ENCODE results near the gene DHPS. TPM values are rescaled to one million over a fixed set of nuclear protein-coding genes. Genes with fewer than 3 reads are reported as not detected.
"Not testable (repeated sequence)": the region's sequence is repeated elsewhere in the genome, so short reads cannot be mapped to it uniquely, and the experiment has no call there.

The DHPS gene
- total RNA-seq, 1 donor from 2014 or later: 34.1 TPM

DNA sequence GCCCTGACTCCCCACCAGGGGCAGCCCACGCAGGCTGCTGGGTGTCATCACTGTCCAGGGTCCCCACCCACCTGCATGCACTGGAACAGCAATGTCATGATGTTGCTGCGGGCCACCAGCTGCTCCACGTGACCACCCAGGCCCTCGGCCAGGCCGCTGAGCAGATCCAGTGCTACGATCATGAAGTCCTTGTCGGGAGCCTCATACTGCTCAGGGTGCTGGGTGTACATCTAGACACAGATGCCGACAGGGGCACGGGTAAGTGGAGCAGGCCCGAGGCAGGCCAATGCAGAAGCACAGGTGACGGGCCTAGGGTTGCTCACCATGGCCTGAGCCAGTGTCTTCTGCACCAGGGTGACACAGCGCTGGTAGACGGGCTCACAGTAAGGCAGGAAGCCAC, 23.5 kb upstream of the DHPS start:
- ATAC-seq: no peak

DNA sequence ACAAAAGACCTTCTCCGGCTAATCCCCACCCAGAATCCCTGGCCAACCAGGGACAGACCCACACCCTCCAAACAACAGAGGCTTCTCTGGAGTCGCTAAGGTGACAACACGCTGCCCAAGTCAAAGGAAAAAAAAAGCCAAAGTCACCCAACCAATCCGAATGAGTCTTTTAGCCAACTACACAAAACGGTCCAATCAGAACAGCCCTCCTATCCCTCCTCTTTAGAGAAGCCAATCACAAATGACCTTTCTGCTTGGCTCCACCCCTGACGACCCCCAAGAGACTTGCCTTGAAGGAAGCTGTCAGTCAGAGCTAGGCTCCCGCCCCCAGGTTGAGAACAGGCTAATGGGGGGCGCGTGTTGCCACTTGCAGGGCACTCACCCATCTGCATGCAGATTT, 21.4 kb upstream of the DHPS start:
- ATAC-seq: no peak

DNA sequence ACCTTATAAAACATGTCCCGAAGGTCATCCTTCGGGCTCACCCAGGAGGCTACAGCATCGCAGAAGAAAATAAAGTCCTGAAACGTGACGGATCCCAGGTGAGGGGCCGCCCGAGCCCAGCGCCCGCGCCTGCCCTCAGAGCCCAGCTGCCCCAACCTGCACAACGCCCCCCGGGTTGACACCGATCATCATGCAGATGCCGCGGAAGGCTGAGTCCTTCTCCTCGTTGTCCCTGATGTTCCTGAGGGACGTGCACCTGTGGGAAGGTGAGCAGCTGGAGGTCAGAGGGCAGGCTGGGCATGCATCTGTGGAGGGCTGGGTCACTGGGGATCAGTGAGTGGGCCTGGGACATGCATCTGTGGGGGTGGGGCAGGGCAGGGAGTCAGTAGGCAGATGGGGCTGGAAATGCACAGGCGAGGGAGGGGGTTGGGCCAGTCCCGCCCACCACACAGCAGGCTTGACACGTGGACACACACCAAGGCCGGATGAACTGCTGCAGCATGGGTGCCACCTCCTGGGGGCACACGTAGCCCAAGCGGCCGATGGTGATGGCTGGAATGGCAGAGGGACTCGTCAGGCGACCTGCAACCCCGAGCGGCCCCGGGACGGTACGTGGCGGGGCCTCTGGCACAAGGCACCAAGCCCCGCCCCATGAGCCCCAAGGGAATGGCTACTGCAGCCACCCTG, 20.1 kb upstream of the DHPS start:
- no peak for ATAC-seq

DNA sequence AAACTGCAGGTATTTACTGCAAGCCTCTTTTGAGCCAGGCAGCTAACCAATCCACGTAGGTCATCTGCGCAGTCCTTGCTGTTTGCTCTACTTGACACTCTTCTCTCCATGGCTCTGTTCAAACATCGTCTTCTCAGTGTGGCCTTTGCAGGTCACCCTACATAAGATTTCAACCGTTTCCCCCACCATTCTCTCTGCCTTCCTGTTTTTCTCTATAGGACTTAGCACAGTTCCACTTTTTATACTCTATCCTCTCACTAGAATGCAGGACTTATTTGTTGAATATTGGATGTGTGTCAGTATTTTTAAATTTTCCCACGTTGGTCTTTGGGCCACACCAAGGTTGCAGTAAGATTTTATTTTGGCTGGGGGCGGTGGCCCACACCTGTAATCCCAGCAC, 16.5 kb upstream of the DHPS start:
- ATAC-seq: no peak

DNA sequence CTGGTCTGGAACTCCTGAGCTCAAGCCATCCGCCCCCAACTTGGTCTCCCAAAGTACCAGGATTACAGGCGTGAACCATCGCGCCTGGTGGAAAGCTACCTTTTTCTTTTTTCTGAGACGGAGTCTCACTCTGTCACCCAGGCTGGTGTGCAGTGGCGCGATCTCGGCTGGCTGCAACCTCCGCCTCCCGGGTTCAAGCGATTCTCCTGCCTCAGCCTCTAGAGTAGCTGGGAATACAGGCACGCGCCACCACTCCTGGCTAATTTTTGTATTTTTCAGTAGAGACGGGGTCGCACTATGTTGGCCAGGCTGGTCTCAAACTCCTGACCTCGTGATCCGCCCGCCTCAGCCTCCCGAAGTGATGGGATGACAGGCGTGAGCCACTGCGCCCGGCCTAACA, 15.7 kb upstream of the DHPS start:
- not testable (repeated sequence) for ATAC-seq

DNA sequence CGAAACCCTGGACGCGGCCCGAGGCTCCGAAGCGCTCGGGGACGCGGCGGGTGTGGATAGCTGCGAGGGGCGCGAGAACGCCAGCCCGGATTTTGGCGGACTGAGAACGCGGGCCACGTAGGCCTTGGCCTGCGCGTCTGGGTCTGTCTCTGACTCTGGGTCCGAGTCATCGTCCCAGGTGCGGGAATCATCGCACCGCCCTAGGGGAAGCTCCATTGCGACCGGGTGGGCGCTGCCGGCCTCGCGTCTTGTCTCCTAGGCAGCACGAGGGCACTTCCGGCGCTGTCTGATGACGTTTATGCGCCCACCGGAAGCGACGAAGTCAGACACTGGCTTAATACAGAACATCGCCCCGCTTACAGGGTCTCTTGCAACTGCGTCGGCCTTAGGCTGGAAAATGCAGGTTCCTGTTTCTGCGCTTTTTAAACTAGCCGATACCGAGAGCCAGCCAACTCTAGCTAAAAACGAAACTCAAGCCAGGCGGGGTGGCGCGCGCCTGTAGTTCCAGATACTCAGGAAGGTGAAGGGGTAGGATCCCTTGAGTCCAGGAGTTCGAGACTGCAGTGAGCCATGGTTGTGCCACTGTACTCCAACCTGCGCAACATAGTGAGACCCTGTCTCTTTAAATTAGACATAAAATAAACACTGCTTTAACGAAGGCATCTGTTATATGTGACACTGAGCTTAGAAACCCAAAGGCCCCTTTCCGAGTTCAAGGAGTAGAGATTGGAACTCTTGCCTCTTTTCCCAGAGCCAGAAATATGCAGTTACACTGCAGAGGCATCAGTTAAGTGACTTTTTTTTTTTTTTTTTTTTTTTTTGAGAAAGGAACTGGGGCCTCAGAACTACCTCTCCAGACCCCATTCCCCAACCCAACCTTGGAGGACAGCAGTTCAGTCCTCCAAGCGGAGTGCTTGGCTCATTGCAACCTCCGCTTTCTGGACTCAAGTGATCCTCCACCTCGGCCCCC, 15.0 kb upstream of the DHPS start, which contains the start of gene FBXW9:
TSS of gene FBXW9 (minus strand) at position 266 of the 970 bp plus-strand sequence. CDS start at position 216, 50 bp downstream.
- peak; percentile 83 for ATAC-seq

DNA sequence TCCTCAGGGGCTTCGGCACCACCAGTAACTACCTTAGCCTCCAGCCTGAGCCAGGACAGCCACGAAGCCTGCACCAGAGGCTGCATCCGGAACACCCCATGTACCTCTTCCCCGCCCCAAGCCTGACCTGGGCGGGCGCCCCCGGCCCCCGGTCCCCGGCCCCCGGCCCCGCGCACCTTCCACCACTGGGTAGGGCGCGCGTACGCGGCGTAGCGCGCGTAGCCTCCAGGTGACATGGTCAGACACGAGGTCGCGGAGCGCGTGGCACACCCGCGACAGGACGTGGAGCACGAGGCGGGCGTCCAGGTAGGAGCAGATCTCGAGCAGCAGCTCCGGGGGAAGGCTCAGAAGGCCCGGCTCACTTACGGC, 14.3 kb upstream of the DHPS start:
- peak; percentile 48 for ATAC-seq

DNA sequence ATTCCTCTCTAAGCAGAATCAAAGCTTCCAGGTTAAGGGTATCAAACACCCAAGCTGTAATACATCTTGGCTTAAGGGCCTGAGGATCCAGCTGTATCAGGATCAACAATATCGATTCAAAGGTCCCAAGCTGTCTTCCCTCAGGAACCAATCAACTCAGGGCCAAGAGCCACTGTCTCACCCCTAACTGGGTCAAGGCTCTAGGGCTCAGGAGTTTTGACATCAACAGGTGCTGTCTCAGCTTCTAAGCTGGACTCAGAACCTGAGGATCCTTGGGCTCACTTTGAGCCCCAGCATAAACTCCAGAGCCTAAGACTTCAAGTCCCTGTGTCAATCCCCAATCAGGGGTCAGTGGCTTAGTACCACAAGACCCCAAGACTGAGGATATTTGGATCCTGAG, 13.8 kb upstream of the DHPS start:
- no peak for ATAC-seq

DNA sequence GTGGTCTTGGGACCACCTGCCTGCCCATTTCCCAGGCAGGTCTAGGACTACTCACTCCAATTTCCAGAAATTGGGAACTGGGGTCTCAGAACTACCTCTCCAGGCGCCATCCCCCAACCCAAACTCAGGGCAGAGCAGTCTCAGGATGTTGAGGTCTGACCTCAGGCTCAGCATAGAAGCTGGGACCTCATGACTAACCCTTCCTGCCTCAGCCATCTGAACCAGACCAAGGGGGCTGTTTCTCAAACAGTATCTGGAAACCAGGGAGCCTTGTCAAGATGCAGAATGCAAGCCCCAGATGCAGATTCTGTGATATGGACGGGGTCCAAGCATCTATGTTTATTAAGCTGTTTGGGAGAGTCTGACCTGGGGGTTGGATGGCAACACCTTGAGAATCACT, 13.4 kb upstream of the DHPS start:
- no peak for ATAC-seq

DNA sequence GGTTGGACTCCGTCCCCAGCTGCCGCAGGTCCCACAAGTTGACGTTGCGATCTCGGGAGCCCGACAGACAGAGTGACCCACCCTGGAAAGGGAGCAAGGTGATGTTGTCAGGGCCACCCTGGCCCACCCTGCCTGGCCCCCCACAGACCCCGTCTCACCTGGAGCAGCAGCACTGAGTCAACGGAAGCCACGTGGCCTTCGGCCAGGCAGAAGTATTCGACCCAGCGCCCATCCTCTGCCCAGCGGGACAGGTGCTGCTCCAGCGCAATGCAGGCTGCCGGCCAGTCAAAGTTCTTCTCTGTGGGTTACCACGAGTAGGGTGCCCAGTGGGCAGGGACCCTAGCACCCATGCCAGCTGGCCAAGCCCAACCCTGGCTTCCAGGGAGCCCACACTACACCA, 13.0 kb upstream of the DHPS start:
- no peak for ATAC-seq

DNA sequence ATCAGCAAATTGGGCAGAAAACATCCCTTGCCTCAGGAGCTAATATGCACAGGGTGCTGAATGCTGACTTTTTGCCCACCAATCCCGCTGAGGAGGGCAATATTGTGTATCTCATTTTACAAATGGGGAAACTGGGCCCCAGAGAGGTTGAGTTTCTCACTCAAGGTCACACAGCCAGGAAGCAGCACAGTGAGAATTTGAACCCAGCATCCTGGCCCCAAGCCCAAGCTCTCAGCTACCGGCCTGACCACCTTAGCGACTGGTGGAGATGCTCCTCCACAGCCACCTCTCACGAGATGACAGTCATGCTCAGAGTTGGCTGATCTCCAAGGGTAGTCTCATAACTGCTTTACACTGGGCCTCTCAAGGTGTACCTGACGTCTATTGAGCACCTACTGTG, 11.3 kb upstream of the DHPS start:
- no peak for ATAC-seq

DNA sequence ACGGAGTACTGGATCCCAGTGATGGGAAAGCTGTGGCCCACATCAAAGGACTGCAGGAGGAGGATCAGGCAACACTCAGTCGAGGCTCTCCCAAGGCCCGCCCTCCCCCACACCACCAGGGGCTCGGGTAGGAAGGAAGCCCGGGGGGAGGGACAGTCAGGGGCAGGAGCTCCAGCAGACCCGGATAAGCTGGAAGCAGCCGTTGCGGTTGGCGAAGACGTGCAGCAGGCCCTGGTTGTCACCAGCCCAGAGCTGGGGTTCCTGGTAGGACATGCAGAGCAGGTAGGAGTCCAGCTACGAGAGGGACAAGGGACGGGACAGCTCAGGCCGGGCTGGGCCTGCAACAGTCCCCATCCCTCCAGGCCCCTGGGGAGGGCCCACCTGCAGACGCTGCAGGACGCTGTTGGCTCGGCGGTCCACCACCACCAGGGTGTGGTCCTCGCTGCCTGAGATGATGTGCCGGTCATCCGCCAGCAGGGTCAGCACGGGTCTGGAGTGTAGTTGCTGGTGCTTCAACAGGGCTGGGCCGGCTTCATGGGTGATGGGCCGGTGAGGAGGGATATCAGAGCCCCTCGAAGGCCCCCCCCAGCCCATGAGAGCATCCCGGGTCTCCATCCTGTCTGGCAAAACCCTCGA, 8.0 kb upstream of the DHPS start:
- ATAC-seq: peak; percentile 5

DNA sequence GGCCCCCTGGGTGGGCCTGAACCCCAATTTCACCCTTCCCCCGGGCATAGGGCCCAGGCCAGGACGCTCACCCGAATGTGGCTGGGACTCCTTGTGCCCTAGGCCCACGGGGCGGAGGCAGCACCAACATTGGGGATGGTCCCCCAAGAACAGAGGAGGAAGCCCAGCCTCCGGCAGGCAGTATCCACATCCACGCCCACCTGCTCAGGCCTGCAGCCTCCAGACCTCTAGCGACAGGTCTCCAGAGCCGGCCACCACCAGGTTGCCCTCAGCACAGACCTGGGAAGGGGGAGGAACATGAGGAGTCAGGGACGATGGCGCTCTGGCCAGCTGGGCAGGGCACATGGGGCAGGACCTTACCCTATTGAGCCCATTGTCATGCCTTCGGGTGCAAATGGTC, 7.3 kb upstream of the DHPS start:
- ATAC-seq: no peak

DNA sequence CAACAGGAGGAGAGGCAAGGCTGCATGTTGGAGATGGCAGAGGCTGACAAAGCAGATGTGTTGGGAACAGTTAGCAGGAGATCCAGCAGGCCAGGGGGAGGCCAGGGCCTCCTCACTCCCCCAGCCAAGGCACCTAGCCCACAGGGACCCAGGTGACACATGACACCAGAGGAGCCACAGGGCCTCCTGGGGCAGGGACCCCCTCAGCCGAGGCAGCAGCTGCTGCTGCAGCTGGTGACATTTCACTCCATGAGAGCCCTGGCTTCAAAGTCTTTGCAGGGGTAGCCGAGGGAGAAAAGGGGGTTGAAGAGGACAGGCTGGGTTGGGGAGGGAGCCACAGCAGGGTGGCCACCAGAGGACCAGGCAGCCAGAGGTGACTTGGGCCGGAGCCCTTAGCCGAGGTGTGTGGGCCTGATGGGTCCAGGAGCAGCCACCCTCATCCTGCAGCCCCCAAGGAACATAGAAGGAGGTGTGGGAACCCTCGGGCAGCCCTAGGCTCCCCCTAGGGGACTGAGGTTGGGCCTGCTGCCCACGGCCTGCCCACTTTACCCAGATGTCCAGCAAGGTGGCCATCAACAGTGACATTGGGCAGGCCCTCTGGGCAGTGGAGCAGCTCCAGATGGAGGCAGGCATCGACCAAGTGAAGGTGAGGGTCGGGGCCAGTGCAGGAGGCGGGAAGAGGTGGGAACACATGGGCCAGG, 6.0 kb upstream of the DHPS start, which contains the start of gene GNG14:
TSS of gene GNG14 (plus strand) at position 503 of the 701 bp plus-strand sequence. CDS start at position 554, 51 bp downstream.
- ATAC-seq: no peak

DNA sequence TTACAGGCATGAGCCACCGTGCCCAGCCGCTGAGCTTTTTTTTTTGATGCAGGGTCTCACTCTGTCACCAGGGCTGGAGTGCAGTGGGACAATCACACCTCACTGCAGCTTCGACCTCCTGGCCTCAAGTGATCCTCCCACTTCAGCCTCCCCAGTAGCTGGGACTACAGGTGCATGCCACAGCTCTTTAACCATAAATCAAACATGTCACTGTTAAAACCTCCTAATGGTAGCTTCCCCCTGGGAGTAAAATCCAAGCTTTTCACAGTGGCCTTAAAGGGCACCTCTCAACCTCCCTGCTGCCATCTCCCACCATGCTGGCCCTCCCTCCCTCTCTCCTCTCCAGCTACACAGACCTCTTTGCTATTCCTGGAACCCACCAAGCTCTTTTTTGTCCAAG, 4.2 kb upstream of the DHPS start:
- no peak for ATAC-seq

DNA sequence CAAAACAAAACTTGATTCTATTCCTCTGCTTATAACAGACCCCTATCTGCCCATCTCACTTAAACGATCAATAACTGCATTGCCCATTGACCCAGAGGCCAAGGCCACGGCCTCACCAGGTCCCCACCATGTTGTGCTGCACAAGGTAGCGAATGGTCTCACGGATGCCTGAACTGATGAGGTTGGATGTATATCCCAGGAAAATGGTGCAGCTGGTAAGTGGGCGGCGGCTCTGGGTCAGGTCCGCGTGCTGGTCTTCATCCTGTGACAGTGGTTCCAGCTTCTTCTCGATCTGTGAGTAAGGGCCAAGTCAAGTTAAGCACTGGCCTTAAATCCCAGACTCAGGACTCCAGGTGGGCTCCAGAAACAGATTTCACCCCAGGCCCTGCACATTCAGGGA, 1.6 kb downstream of the DHPS start:
- no peak for ATAC-seq

DNA sequence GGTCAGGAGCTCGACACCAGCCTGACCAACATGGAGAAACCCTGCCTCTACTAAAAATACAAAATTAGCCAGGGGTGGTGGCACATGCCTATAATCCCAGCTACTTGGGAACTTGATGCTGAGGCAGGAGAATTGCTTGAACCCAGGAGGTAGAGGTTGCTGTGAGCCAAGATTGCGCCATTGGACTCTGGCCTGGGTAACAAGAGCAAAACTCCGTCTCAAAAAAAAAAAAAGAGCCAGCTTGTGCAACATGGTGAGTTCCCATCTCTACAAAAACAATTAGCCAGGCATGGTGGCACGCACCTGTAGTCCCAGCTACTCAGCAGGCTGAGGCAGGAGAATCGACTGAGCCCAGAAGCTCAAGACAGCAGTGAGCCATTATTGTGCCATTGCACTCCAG, 3.6 kb downstream of the DHPS start:
- ATAC-seq: not testable (repeated sequence)

DNA sequence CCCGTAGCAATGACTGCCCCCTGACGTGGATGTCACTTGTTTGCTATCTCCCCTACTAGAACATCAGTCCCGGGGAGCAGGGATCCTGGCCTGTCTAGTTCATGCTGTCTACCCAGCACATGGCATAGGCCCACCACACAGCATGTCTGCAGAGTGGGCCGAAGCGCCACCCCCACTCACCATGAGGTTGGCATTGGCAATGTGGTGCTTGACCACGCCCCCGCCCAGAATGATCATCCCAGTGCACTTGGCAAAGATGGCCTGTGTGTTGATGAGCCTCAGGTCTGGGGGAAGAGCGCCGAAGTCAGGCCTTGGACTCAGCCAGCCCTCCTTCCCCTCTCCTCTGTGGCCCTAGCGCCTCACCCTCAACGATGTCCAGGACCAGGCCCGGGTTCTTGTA, 4.8 kb downstream of the DHPS start:
- ATAC-seq: no peak

DNA sequence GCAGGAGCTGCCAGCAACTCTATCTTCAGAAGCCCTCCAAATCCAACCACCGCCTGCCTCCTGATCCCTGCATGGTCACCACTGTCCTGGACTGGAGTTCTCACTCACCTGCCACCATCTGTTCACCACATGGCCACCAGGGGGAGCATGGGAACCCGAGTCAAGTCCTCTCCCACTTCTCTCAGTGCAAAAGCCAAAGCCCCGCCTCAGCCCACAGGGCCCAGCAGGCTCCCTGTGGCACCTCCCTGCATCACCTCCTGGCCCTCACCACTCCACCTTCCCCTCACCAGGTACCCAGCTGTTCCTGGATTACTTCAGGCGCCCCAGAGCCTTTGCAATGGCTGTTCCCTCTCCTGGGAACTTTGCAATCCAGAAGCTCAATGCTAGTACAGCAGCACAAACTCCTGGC, 5.3 kb downstream of the DHPS start:
- peak; percentile 53 for ATAC-seq

DNA sequence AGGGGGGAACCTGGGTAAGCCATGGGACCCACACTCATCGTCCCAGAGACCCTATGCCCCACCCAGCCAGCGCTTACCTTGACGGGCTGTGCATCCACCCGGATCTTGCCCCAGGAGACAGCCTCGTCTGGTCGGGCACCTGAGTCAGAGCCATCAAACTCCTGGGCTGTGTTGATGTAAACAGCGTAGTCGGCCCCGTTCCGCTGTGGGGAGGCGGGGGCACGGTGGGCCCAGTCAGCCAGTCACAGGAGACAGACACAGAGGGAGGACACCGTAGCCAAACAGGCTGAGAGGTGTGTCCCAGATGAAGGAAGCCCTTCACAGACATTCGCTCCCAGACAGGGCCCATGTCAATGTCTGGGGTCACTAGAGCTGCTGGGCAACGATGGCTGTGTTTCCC, 5.7 kb downstream of the DHPS start:
- ATAC-seq: no peak

DNA sequence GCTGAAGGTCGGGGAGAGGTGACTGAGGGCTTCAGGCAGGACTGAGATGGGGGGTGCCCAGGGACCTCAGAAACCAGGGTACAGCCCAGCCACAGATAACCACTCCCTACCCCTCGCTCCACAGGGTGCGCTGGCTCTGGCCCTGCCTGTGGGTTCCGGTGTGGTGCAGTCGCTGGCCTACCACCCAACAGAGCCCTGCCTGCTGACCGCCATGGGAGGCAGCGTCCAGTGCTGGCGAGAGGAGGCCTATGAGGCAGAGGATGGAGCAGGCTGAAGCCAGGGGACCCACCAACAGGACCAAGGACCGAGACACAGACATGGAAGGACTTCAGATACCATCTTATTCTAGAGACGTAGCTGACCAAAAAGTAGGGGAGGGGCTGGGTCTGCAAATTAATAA, 6.3 kb downstream of the DHPS start:
- no peak for ATAC-seq

DNA sequence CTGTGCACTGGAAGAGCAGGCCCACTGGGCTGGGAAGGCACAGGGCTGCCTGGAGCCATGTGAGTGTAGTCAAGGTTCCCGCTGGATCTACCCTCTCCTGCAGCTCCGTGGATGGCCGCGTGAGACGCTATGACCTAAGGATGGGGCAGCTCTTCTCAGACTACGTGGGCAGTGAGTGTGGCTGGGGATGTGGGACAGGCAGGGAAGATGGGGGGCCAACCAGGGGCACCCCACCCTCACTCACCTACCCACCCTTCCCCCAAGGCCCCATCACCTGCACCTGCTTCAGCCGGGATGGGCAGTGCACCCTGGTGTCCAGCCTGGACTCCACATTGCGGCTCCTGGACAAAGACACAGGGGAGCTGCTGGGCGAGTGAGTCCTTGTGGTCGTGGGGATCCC, 8.9 kb downstream of the DHPS start:
- no peak for ATAC-seq
